ENCODE measurements around the gene CAMK1. TPM values are rescaled to one million over a fixed set of nuclear protein-coding genes. Genes with fewer than 3 reads are reported as not detected.

The CAMK1 gene
- polyA plus RNA-seq, 2 donors, result 6.5 to 8.1 TPM

- Histone ChIP-seq H3K27me3 (ENCODE audit: control insufficient read depth in 1 of 2, insufficient read depth in 2 of 2, low read length in 2 of 2) (no peaks in the 10 kb centered on the region), H3K4me3 (ENCODE audit: low read depth in 1 of 2, low read length in 2 of 2) (no peak overlapping the region), H3K4me1 (ENCODE audit: control insufficient read depth in 2 of 2, insufficient read depth in 2 of 2, low read length in 1 of 2) (peaks cover 6 to 7% of the 10 kb centered on the region in 2 donors), H3K36me3 (ENCODE audit: control insufficient read depth in 2 of 2, insufficient read depth in 2 of 2, low read length in 1 of 2) (peaks cover 12 to 15% of the 10 kb centered on the region in 2 donors), H3K27ac (ENCODE audit: low read depth in 2 of 2, low read length in 1 of 2) (no peak overlapping the region), H3K9me3 (ENCODE audit: control insufficient read depth in 2 of 2, insufficient read depth in 1 of 2, low read depth in 1 of 2, low read length in 1 of 2) (no peaks in the 10 kb centered on the region)
- 94% methylated on average over 11 of the region's 11 CpGs for WGBS, 2 donors
Observed at GRCh38 chr3:9794400-9794799, 24.7 kb upstream of the CAMK1 start.

- Histone ChIP-seq H3K9me3 (ENCODE audit: control insufficient read depth in 2 of 2, insufficient read depth in 1 of 2, low read depth in 1 of 2, low read length in 1 of 2) (no peaks in the 10 kb centered on the region), H3K27ac (ENCODE audit: low read depth in 2 of 2, low read length in 1 of 2) (peak overlapping the region; percentile 92 to 96), H3K27me3 (ENCODE audit: control insufficient read depth in 1 of 2, insufficient read depth in 2 of 2, low read length in 2 of 2) (no peaks in the 10 kb centered on the region), H3K36me3 (ENCODE audit: control insufficient read depth in 2 of 2, insufficient read depth in 2 of 2, low read length in 1 of 2) (peaks cover 13 to 17% of the 10 kb centered on the region in 2 donors), H3K4me1 (ENCODE audit: control insufficient read depth in 2 of 2, insufficient read depth in 2 of 2, low read length in 1 of 2) (peaks cover 6 to 7% of the 10 kb centered on the region in 2 donors), H3K4me3 (ENCODE audit: low read depth in 1 of 2, low read length in 2 of 2) (peak overlapping the region; percentile 81 to 98)
- WGBS, 2 donors, result 2 to 4% methylated on average over 19 to 23 of the region's 23 CpGs
Observed at GRCh38 chr3:9793161-9793781, 23.5 kb upstream of the CAMK1 start.

- H3K36me3 ChIP-seq (ENCODE audit: control insufficient read depth in 2 of 2, insufficient read depth in 2 of 2, low read length in 1 of 2), result peaks cover 10 to 15% of the 10 kb centered on the region in 2 donors
- H3K27ac ChIP-seq (ENCODE audit: low read depth in 2 of 2, low read length in 1 of 2), result peak within 1 kb of the TSS; percentile 92 to 96
- WGBS, 2 donors, result 0 to 1% methylated on average over 61 to 65 of the region's 65 CpGs
- H3K27me3 ChIP-seq (ENCODE audit: control insufficient read depth in 1 of 2, insufficient read depth in 2 of 2, low read length in 2 of 2), result no peaks in the 10 kb centered on the region
- H3K4me3 ChIP-seq (ENCODE audit: low read depth in 1 of 2, low read length in 2 of 2), result peak within 1 kb of the TSS; percentile 81 to 98
- no peaks in the 10 kb centered on the region for H3K9me3 ChIP-seq (ENCODE audit: control insufficient read depth in 2 of 2, insufficient read depth in 1 of 2, low read depth in 1 of 2, low read length in 1 of 2)
- H3K4me1 ChIP-seq (ENCODE audit: control insufficient read depth in 2 of 2, insufficient read depth in 2 of 2, low read length in 1 of 2), result peaks cover 6 to 7% of the 10 kb centered on the region in 2 donors
Observed at GRCh38 chr3:9792405-9793160, 22.8 kb upstream of the CAMK1 start, which contains the start of the genes ARPC4 and TADA3. TSS of gene ARPC4 (plus strand) at chr3:9793082. CDS start at chr3:9793122, 40 bp downstream. TSS of gene TADA3 (minus strand) at chr3:9792473. CDS start at chr3:9791466, 1,007 bp downstream.

GRCh38 chr3:9791790-9792404, 22.1 kb upstream of the CAMK1 start:
- peaks cover 7 to 12% of the 10 kb centered on the region in 2 donors for H3K36me3 ChIP-seq (ENCODE audit: control insufficient read depth in 2 of 2, insufficient read depth in 2 of 2, low read length in 1 of 2)

GRCh38 chr3:9791127-9791526, 21.4 kb upstream of the CAMK1 start:
- Histone ChIP-seq H3K27ac (ENCODE audit: low read depth in 2 of 2, low read length in 1 of 2) (no peak overlapping the region), H3K9me3 (ENCODE audit: control insufficient read depth in 2 of 2, insufficient read depth in 1 of 2, low read depth in 1 of 2, low read length in 1 of 2) (no peaks in the 10 kb centered on the region), H3K4me3 (ENCODE audit: low read depth in 1 of 2, low read length in 2 of 2) (no peak overlapping the region), H3K27me3 (ENCODE audit: control insufficient read depth in 1 of 2, insufficient read depth in 2 of 2, low read length in 2 of 2) (no peaks in the 10 kb centered on the region), H3K36me3 (ENCODE audit: control insufficient read depth in 2 of 2, insufficient read depth in 2 of 2, low read length in 1 of 2) (peaks cover 11 to 17% of the 10 kb centered on the region in 2 donors), H3K4me1 (ENCODE audit: control insufficient read depth in 2 of 2, insufficient read depth in 2 of 2, low read length in 1 of 2) (peaks cover 6 to 7% of the 10 kb centered on the region in 2 donors)
- 91 to 92% methylated on average over 11 of the region's 11 CpGs for WGBS, 2 donors

More at GRCh38 chr3:9791790-9792404, 22.1 kb upstream of the CAMK1 start:
- 13 to 15% methylated on average over 14 of the region's 14 CpGs for WGBS, 2 donors
- peak overlapping the region; percentile 92 to 96 for H3K27ac ChIP-seq (ENCODE audit: low read depth in 2 of 2, low read length in 1 of 2)
- H3K27me3 ChIP-seq (ENCODE audit: control insufficient read depth in 1 of 2, insufficient read depth in 2 of 2, low read length in 2 of 2), result no peaks in the 10 kb centered on the region
- H3K9me3 ChIP-seq (ENCODE audit: control insufficient read depth in 2 of 2, insufficient read depth in 1 of 2, low read depth in 1 of 2, low read length in 1 of 2), result no peaks in the 10 kb centered on the region
- H3K4me3 ChIP-seq (ENCODE audit: low read depth in 1 of 2, low read length in 2 of 2), result peak overlapping the region; percentile 81 to 98
- H3K4me1 ChIP-seq (ENCODE audit: control insufficient read depth in 2 of 2, insufficient read depth in 2 of 2, low read length in 1 of 2), result peaks cover 6 to 7% of the 10 kb centered on the region in 2 donors

GRCh38 chr3:9787714-9788113, 18.0 kb upstream of the CAMK1 start:
- Histone ChIP-seq H3K27ac (ENCODE audit: low read depth in 2 of 2, low read length in 1 of 2) (no peak overlapping the region), H3K9me3 (ENCODE audit: control insufficient read depth in 2 of 2, insufficient read depth in 1 of 2, low read depth in 1 of 2, low read length in 1 of 2) (no peaks in the 10 kb centered on the region), H3K4me3 (ENCODE audit: low read depth in 1 of 2, low read length in 2 of 2) (no peak overlapping the region), H3K27me3 (ENCODE audit: control insufficient read depth in 1 of 2, insufficient read depth in 2 of 2, low read length in 2 of 2) (no peaks in the 10 kb centered on the region), H3K36me3 (ENCODE audit: control insufficient read depth in 2 of 2, insufficient read depth in 2 of 2, low read length in 1 of 2) (peaks cover 11 to 23% of the 10 kb centered on the region in 2 donors), H3K4me1 (ENCODE audit: control insufficient read depth in 2 of 2, insufficient read depth in 2 of 2, low read length in 1 of 2) (peaks cover 6 to 7% of the 10 kb centered on the region in 2 donors)
- 83 to 85% methylated on average over 6 of the region's 6 CpGs for WGBS, 2 donors

- H3K36me3 ChIP-seq (ENCODE audit: control insufficient read depth in 2 of 2, insufficient read depth in 2 of 2, low read length in 1 of 2), result peaks cover 11 to 23% of the 10 kb centered on the region in 2 donors
- H3K4me1 ChIP-seq (ENCODE audit: control insufficient read depth in 2 of 2, insufficient read depth in 2 of 2, low read length in 1 of 2), result peaks cover 6 to 7% of the 10 kb centered on the region in 2 donors
Observed at GRCh38 chr3:9786825-9787669, 17.3 kb upstream of the CAMK1 start.

GRCh38 chr3:9786209-9786739, 16.5 kb upstream of the CAMK1 start:
- no peak overlapping the region for H3K4me3 ChIP-seq (ENCODE audit: low read depth in 1 of 2, low read length in 2 of 2)
- no peaks in the 10 kb centered on the region for H3K9me3 ChIP-seq (ENCODE audit: control insufficient read depth in 2 of 2, insufficient read depth in 1 of 2, low read depth in 1 of 2, low read length in 1 of 2)
- 95 to 97% methylated on average over 7 of the region's 7 CpGs for WGBS, 2 donors
- peaks cover 2 to 4% of the 10 kb centered on the region in 2 donors for H3K4me1 ChIP-seq (ENCODE audit: control insufficient read depth in 2 of 2, insufficient read depth in 2 of 2, low read length in 1 of 2)
- H3K27me3 ChIP-seq (ENCODE audit: control insufficient read depth in 1 of 2, insufficient read depth in 2 of 2, low read length in 2 of 2), result no peaks in the 10 kb centered on the region
- no peak overlapping the region for H3K27ac ChIP-seq (ENCODE audit: low read depth in 2 of 2, low read length in 1 of 2)
- H3K36me3 ChIP-seq (ENCODE audit: control insufficient read depth in 2 of 2, insufficient read depth in 2 of 2, low read length in 1 of 2), result peaks cover 11 to 23% of the 10 kb centered on the region in 2 donors

More at GRCh38 chr3:9786825-9787669, 17.3 kb upstream of the CAMK1 start:
- Histone ChIP-seq H3K4me3 (ENCODE audit: low read depth in 1 of 2, low read length in 2 of 2) (no peak overlapping the region), H3K27ac (ENCODE audit: low read depth in 2 of 2, low read length in 1 of 2) (no peak overlapping the region), H3K27me3 (ENCODE audit: control insufficient read depth in 1 of 2, insufficient read depth in 2 of 2, low read length in 2 of 2) (no peaks in the 10 kb centered on the region), H3K9me3 (ENCODE audit: control insufficient read depth in 2 of 2, insufficient read depth in 1 of 2, low read depth in 1 of 2, low read length in 1 of 2) (no peaks in the 10 kb centered on the region)
- 85 to 86% methylated on average over 13 of the region's 13 CpGs for WGBS, 2 donors

Measured in esophagus (tissue), 2 donors.